T-helper 2 cell (primary cell): ENCODE measurements around the gene UBE2F.
"Not testable (repeated sequence)": the region's sequence is repeated elsewhere in the genome, so short reads cannot be mapped to it uniquely, and the experiment has no call there.

ENCODE experiments used
- DNase-seq, 5 experiments: peaks; one replicate each; pipeline versions ENCODE4 v3.0.0 to v3.0.0-alpha.2; 2012 to 2022

Gene UBE2F

GRCh38 chr2:238055841-238056240 lies 89.0 kb downstream of the UBE2F start:
- no peak for DNase-seq

GRCh38 chr2:238057696-238058575 lies 91.1 kb downstream of the UBE2F start:
- DNase-seq = not testable (repeated sequence)

GRCh38 chr2:238059505-238059904 lies 92.7 kb downstream of the UBE2F start:
- DNase-seq = no peak

- DNase-seq = no peak
Observed at GRCh38 chr2:238060096-238060541, 93.3 kb downstream of the UBE2F start.

GRCh38 chr2:238060542-238061314 lies 93.9 kb downstream of the UBE2F start, which contains the start of gene SCLY:
TSS of gene SCLY (plus strand) at chr2:238061001. CDS start at chr2:238061055, 54 bp downstream.
- peak; percentile 94 to 99 (median 96) for DNase-seq

- DNase-seq = peak in 1 of 5 experiments; percentile 52
Observed at GRCh38 chr2:238061315-238062202, 94.7 kb downstream of the UBE2F start.

GRCh38 chr2:238063414-238064189 lies 96.8 kb downstream of the UBE2F start:
- no peak for DNase-seq

GRCh38 chr2:238064376-238064775 lies 97.6 kb downstream of the UBE2F start:
- DNase-seq = no peak

- DNase-seq = no peak
Observed at GRCh38 chr2:238065071-238065846, 98.4 kb downstream of the UBE2F start.

GRCh38 chr2:238066218-238066617 lies 99.4 kb downstream of the UBE2F start:
- DNase-seq = no peak

GRCh38 chr2:238066718-238067117 lies 99.9 kb downstream of the UBE2F start:
- DNase-seq = not testable (repeated sequence)

- DNase-seq = peak in 1 of 5 experiments; percentile 34
Observed at GRCh38 chr2:238067939-238068338, 101.1 kb downstream of the UBE2F start.

- peak in 2 of 5 experiments; percentile 24 to 27 for DNase-seq
Observed at GRCh38 chr2:238069021-238069709, 102.4 kb downstream of the UBE2F start.

- DNase-seq = no peak
Observed at GRCh38 chr2:238069877-238070276, 103.1 kb downstream of the UBE2F start.

GRCh38 chr2:238075397-238075796 lies 108.6 kb downstream of the UBE2F start:
- no peak for DNase-seq

- DNase-seq = no peak
Observed at GRCh38 chr2:238077292-238077691, 110.5 kb downstream of the UBE2F start.

- DNase-seq = no peak
Observed at GRCh38 chr2:238079874-238080327, 113.1 kb downstream of the UBE2F start.

- no peak for DNase-seq
Observed at GRCh38 chr2:238080518-238080917, 113.7 kb downstream of the UBE2F start.

GRCh38 chr2:238081150-238081549 lies 114.3 kb downstream of the UBE2F start:
- no peak for DNase-seq

- DNase-seq = no peak
Observed at GRCh38 chr2:238081561-238081960, 114.7 kb downstream of the UBE2F start.
